Right hindlimb (tissue), 1 donor: Measurements from ENCODE around the gene KRTAP9-7.

Experiments
- DNase-seq: peaks from one replicate; pipeline ENCODE4 v3.0.0-alpha.2; 2018

The KRTAP9-7 gene

GRCh38 chr17:41278176-41278955 is 2.9 kb downstream of the KRTAP9-7 start:
- DNase-seq = no peak

GRCh38 chr17:41284043-41284442 is 8.5 kb downstream of the KRTAP9-7 start:
- DNase-seq = no peak

- DNase-seq = no peak
Observed at GRCh38 chr17:41284546-41284945, 9.0 kb downstream of the KRTAP9-7 start.

GRCh38 chr17:41287050-41287449 is 11.6 kb downstream of the KRTAP9-7 start:
- no peak for DNase-seq

GRCh38 chr17:41294016-41294415 is 18.5 kb downstream of the KRTAP9-7 start:
- DNase-seq = no peak

GRCh38 chr17:41296846-41297245 is 21.3 kb downstream of the KRTAP9-7 start:
- no peak for DNase-seq

GRCh38 chr17:41298458-41299135 is 23.1 kb downstream of the KRTAP9-7 start:
- DNase-seq = no peak

- no peak for DNase-seq
Observed at GRCh38 chr17:41301204-41301790, 25.8 kb downstream of the KRTAP9-7 start.

- no peak for DNase-seq
Observed at GRCh38 chr17:41301916-41302901, 26.7 kb downstream of the KRTAP9-7 start, which contains the start of gene KRTAP29-1. KRTAP29-1 (minus strand) TSS chr17:41302851; CDS start chr17:41302851, 0 bp downstream.

GRCh38 chr17:41302981-41303380 is 27.5 kb downstream of the KRTAP9-7 start:
- no peak for DNase-seq

GRCh38 chr17:41304091-41304490 is 28.6 kb downstream of the KRTAP9-7 start:
- DNase-seq = no peak

- no peak for DNase-seq
Observed at GRCh38 chr17:41307647-41308046, 32.1 kb downstream of the KRTAP9-7 start.

GRCh38 chr17:41308251-41308917 is 32.9 kb downstream of the KRTAP9-7 start:
- DNase-seq = peak; percentile 72

GRCh38 chr17:41308918-41309359 is 33.4 kb downstream of the KRTAP9-7 start, which contains the start of gene KRTAP16-1:
KRTAP16-1 (minus strand) TSS chr17:41309309; CDS start chr17:41309253, 56 bp downstream.
- peak; percentile 33 for DNase-seq

GRCh38 chr17:41311111-41311510 is 35.6 kb downstream of the KRTAP9-7 start:
- no peak for DNase-seq

- DNase-seq = no peak
Observed at GRCh38 chr17:41315204-41315794, 39.8 kb downstream of the KRTAP9-7 start, which contains the start of gene KRTAP17-1. KRTAP17-1 (minus strand) TSS chr17:41315710; CDS start chr17:41315650, 60 bp downstream.

GRCh38 chr17:41315814-41316445 is 40.4 kb downstream of the KRTAP9-7 start:
- no peak for DNase-seq

- no peak for DNase-seq
Observed at GRCh38 chr17:41318231-41318630, 42.7 kb downstream of the KRTAP9-7 start.

- DNase-seq = no peak
Observed at GRCh38 chr17:41322094-41322902, 46.8 kb downstream of the KRTAP9-7 start.
